Ishikawa (cell line): ENCODE data around the gene HSD17B14.

ENCODE experiments used
- CREB1 ChIP-seq: IDR thresholded peaks from 2 replicates; pipeline ENCODE4 v1.6.1; 2012; ENCODE audit warnings: low read depth
- EGR1 ChIP-seq: IDR thresholded peaks from 2 replicates; pipeline ENCODE4 v1.6.1; 2012
- EP300 ChIP-seq: IDR thresholded peaks from 2 replicates; pipeline ENCODE4 v1.6.1; 2012; ENCODE audit warnings: borderline replicate concordance
- FOXM1 ChIP-seq: IDR thresholded peaks from 2 replicates; pipeline ENCODE4 v1.6.1; 2012; ENCODE audit warnings: low read depth, borderline replicate concordance
- MAX ChIP-seq: IDR thresholded peaks from 2 replicates; pipeline ENCODE4 v1.6.1; 2012
- RAD21 ChIP-seq: IDR thresholded peaks from 2 replicates; pipeline ENCODE4 v1.6.1; 2012; ENCODE audit warnings: low read depth
- REST ChIP-seq: IDR thresholded peaks from 2 replicates; pipeline ENCODE4 v1.6.1; 2012; ENCODE audit warnings: low read depth, mild to moderate bottlenecking
- TAF1 ChIP-seq: IDR thresholded peaks from 2 replicates; pipeline ENCODE4 v1.6.1; 2012; ENCODE audit warnings: low read depth, mild to moderate bottlenecking
- TCF12 ChIP-seq: IDR thresholded peaks from 2 replicates; pipeline ENCODE4 v1.6.1; 2012; ENCODE audit warnings: low read depth
- TEAD4 ChIP-seq: IDR thresholded peaks from 2 replicates; pipeline ENCODE4 v1.6.1; 2012
- YY1 ChIP-seq: IDR thresholded peaks from 2 replicates; pipeline ENCODE4 v1.6.1; 2012; ENCODE audit warnings: low read depth

GRCh38 chr19:48798937-48799336, 37.4 kb downstream of the HSD17B14 start:
- no peak for TF ChIP-seq YY1
- TF ChIP-seq FOXM1: no peak
- TF ChIP-seq MAX: no peak
- TF ChIP-seq REST: no peak
- TF ChIP-seq CREB1: no peak
- no peak for TF ChIP-seq TAF1
- no peak for TF ChIP-seq EP300
- TF ChIP-seq EGR1: no peak
- TF ChIP-seq RAD21: no peak
- no peak for TF ChIP-seq TEAD4
- no peak for TF ChIP-seq TCF12
